Suprapubic skin (tissue), 4 donors: ENCODE measurements around the gene WNK2. TPM values are rescaled to one million over a fixed set of nuclear protein-coding genes. Genes with fewer than 3 reads are reported as not detected.
A peak's percentile ranks its signal among the peaks of the same experiment; 100 is the strongest.

Experiments used
- DNase-seq, 2 donors: peaks; one replicate each; pipeline ENCODE4 v3.0.0-alpha.2; 2019; ENCODE audit warnings: low spot score in 2 of 2
- H3K27ac ChIP-seq: fragments of 200-600 bp; sonication (generic); one replicate; pipeline ENCODE4 v1.5.1; 2019
- H3K27me3 ChIP-seq: fragments of 200-600 bp; sonication (generic); one replicate; pipeline ENCODE4 v1.5.1; 2019
- H3K36me3 ChIP-seq: fragments of 200-600 bp; sonication (generic); one replicate; pipeline ENCODE4 v1.5.1; 2019
- H3K4me1 ChIP-seq: fragments of 200-600 bp; sonication (generic); one replicate; pipeline ENCODE4 v1.5.1; 2019
- H3K4me3 ChIP-seq: fragments of 200-600 bp; sonication (generic); one replicate; pipeline ENCODE4 v1.5.1; 2019; ENCODE audit warnings: mild to moderate bottlenecking
- H3K9me3 ChIP-seq: fragments of 200-600 bp; sonication (generic); one replicate; pipeline ENCODE4 v1.5.1; 2019
- CTCF ChIP-seq, 2 donors: fragments of 200-600 bp in 1 of 2; fragments of 450-650 bp in 1 of 2; sonication (generic) in 1 of 2; IDR thresholded peaks; one replicate each; pipeline ENCODE4 v1.5.1; 2016 to 2019; ENCODE audit warnings: antibody characterized with exemption in 2 of 2, mild to moderate bottlenecking in 1 of 2, moderate library complexity in 1 of 2
- EP300 ChIP-seq: sonication (generic); formaldehyde crosslinking; IDR thresholded peaks from one replicate; pipeline ENCODE4 v1.6.1; 2017; ENCODE audit warnings: antibody characterized with exemption
- POLR2A ChIP-seq, 2 donors: fragments of 450-650 bp; IDR thresholded peaks; one replicate each; pipeline ENCODE4 v1.6.1; 2017; ENCODE audit warnings: antibody characterized with exemption in 2 of 2, mild to moderate bottlenecking in 2 of 2, moderate library complexity in 2 of 2
- POLR2AphosphoS5 ChIP-seq, 3 donors: sonication (generic); formaldehyde crosslinking; IDR thresholded peaks; one replicate each; pipeline ENCODE4 v1.6.1; 2017; ENCODE audit warnings: antibody characterized with exemption in 3 of 3
- WGBS: methylation state at CpG from one replicate; pipeline ENCODE4 v1.1.5; 2018; 5-methylcytosine and 5-hydroxymethylcytosine counted together
- total RNA-seq, 4 donors: library from RNA; depleted of rRNA; stranded (reverse); fragments of >200 nt; gene quantifications; one replicate each; pipeline ENCODE4 v1.1.0, GENCODE V29; 2016

The WNK2 gene
- total RNA-seq, 4 donors from 2014 or later, result 39.5 to 93.7 (median 45.3) TPM

GRCh38 chr9:93230601-93231000, 46.7 kb downstream of the WNK2 start:
- H3K4me1 ChIP-seq, result peaks cover 19% of the 10 kb centered on the region
- 84% methylated on average over 6 of the region's 15 CpGs for WGBS
- TF ChIP-seq POLR2A (IDR thresholded peaks at IDR 0.05) (no peak), EP300 (no peak), CTCF (IDR thresholded peaks at IDR 0.05) (no peak), POLR2AphosphoS5 (IDR thresholded peaks at IDR 0.05) (no peak)
- H3K27ac ChIP-seq, result no peak overlapping the region
- no peaks in the 10 kb centered on the region for H3K36me3 ChIP-seq
- H3K9me3 ChIP-seq, result no peaks in the 10 kb centered on the region
- H3K27me3 ChIP-seq, result no peaks in the 10 kb centered on the region
- DNase-seq, result no peak
- H3K4me3 ChIP-seq, result no peak overlapping the region

- DNase-seq, result no peak
Measured at GRCh38 chr9:93231121-93231694, 47.3 kb downstream of the WNK2 start.

GRCh38 chr9:93231716-93232115, 47.8 kb downstream of the WNK2 start:
- H3K36me3 ChIP-seq, result no peaks in the 10 kb centered on the region
- DNase-seq, result no peak
- H3K9me3 ChIP-seq, result no peaks in the 10 kb centered on the region
- 47% methylated on average over 5 of the region's 10 CpGs for WGBS
- H3K4me3 ChIP-seq, result no peak overlapping the region
- H3K27me3 ChIP-seq, result no peaks in the 10 kb centered on the region
- no peak overlapping the region for H3K27ac ChIP-seq
- no peak for TF ChIP-seq EP300
- TF ChIP-seq POLR2A (IDR thresholded peaks at IDR 0.05), result no peak
- TF ChIP-seq CTCF (IDR thresholded peaks at IDR 0.05), result no peak
- no peak for TF ChIP-seq POLR2AphosphoS5 (IDR thresholded peaks at IDR 0.05)
- H3K4me1 ChIP-seq, result peaks cover 14% of the 10 kb centered on the region

More at GRCh38 chr9:93231121-93231694, 47.3 kb downstream of the WNK2 start:
- TF ChIP-seq CTCF (IDR thresholded peaks at IDR 0.05) (no peak), POLR2AphosphoS5 (IDR thresholded peaks at IDR 0.05) (no peak), EP300 (no peak), POLR2A (IDR thresholded peaks at IDR 0.05) (no peak)
- no peak overlapping the region for H3K4me3 ChIP-seq
- peaks cover 14% of the 10 kb centered on the region for H3K4me1 ChIP-seq
- WGBS, result 50% methylated on average over 11 of the region's 16 CpGs
- no peaks in the 10 kb centered on the region for H3K9me3 ChIP-seq
- peak overlapping the region; percentile 15 for H3K27ac ChIP-seq
- H3K27me3 ChIP-seq, result no peaks in the 10 kb centered on the region
- H3K36me3 ChIP-seq, result no peaks in the 10 kb centered on the region

- Histone ChIP-seq H3K27ac (no peak overlapping the region), H3K4me1 (peaks cover 14% of the 10 kb centered on the region), H3K27me3 (no peaks in the 10 kb centered on the region), H3K36me3 (no peaks in the 10 kb centered on the region), H3K4me3 (no peak overlapping the region), H3K9me3 (no peaks in the 10 kb centered on the region)
- TF ChIP-seq CTCF (IDR thresholded peaks at IDR 0.05) (no peak), POLR2AphosphoS5 (IDR thresholded peaks at IDR 0.05) (no peak), EP300 (no peak), POLR2A (IDR thresholded peaks at IDR 0.05) (no peak)
- no peak for DNase-seq
- WGBS, result 75% methylated on average over 9 of the region's 12 CpGs
Measured at GRCh38 chr9:93232388-93232960, 48.5 kb downstream of the WNK2 start.

- Histone ChIP-seq H3K4me1 (peaks cover 14% of the 10 kb centered on the region), H3K36me3 (no peaks in the 10 kb centered on the region), H3K9me3 (no peaks in the 10 kb centered on the region), H3K4me3 (no peak overlapping the region), H3K27me3 (no peaks in the 10 kb centered on the region), H3K27ac (no peak overlapping the region)
- no peak for DNase-seq
- TF ChIP-seq CTCF (IDR thresholded peaks at IDR 0.05) (no peak), POLR2AphosphoS5 (IDR thresholded peaks at IDR 0.05) (no peak), EP300 (no peak), POLR2A (IDR thresholded peaks at IDR 0.05) (no peak)
- 47% methylated on average over 7 of the region's 7 CpGs for WGBS
Measured at GRCh38 chr9:93233033-93233432, 49.1 kb downstream of the WNK2 start.
